ENCODE results near the gene PLXNB1. TPM values are rescaled to one million over a fixed set of nuclear protein-coding genes. Genes with fewer than 3 reads are reported as not detected.
A peak's percentile ranks its signal among the peaks of the same experiment; 100 is the strongest.

Gene PLXNB1
- total RNA-seq, 5 donors from 2014 or later (not counting 1 experiment from before 2014, with no cell fraction given) = 2.5 to 6.9 (median 5.9) TPM

DNA sequence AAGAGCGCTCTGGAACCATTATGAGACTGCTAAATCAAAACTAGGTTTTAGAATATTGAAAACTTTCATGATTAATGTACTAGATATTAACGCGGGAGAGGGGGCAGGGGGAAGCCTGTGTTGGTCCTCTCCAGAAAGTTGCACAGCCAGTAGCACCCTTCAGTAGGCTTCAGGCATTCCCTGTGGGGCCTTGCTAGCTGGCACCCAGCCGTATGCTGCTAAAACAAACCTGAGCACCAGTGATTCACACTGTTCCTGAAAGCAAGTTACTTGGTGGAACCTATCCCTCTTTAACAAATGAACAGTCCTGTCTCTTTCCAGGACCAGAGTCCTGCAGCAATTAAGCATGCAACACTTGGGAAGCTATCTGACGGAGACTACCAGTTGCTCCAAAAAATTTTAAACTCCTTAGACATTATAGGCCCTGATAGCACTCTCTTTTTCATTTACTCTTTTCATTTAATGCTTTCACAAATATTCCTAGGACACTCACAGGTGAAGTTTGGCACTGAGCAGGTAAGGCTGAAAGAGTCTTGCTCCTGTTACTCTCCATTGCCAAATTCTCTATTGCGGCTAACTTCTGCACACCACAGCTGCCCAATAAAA is 15.5 kb upstream of the PLXNB1 start:
- ChIA-PET CTCF (interaction anchor here (0.6 to 2.4 kb wide), 4 partner anchors 9 to 44 kb away, joined by 4 to 27 read pairs (median 5); no protein-coding TSS in a partner anchor), POLR2A (interaction anchor here in 1 of 2 donors (0.6 kb wide), 1 partner anchor 9 kb away, joined by 3 read pairs; no protein-coding TSS in a partner anchor)
- Histone ChIP-seq H3K36me3 (ENCODE audit: control insufficient read depth in 2 of 2, extremely low read depth in 1 of 2, insufficient read depth in 1 of 2, low read length in 1 of 2) (peaks cover 5 to 34% of the 10 kb centered on the region in 2 donors), H3K4me3 (ENCODE audit: control insufficient read depth in 1 of 2, extremely low read depth in 1 of 2, low read length in 1 of 2) (no peak overlapping the region), H3K27ac (ENCODE audit: low read length) (peak overlapping the region; percentile 34), H3K9me3 (no peaks in the 10 kb centered on the region), H3K4me1 (ENCODE audit: control insufficient read depth in 1 of 2, extremely low read depth in 1 of 2, insufficient read depth in 2 of 2, low read length in 2 of 2) (peaks cover 23 to 42% of the 10 kb centered on the region in 2 experiments), H3K27me3 (replicated peaks in 1 of 2; ENCODE audit: control insufficient read depth in 2 of 2, extremely low read depth in 1 of 2, insufficient read depth in 2 of 2, low read length in 1 of 2) (no peaks in the 10 kb centered on the region)
- ATAC-seq (replicated peaks in 1 of 4) (no peak), DNase-seq (no peak)
- H3K9me3 Mint-ChIP-seq = no peaks in the 10 kb centered on the region
- H3K27me3 Mint-ChIP-seq = no peaks in the 10 kb centered on the region
- 82% methylated on average over 4 of the region's 6 CpGs for WGBS (ENCODE audit: insufficient coverage)
- H3K36me3 Mint-ChIP-seq = peaks cover 10% of the 10 kb centered on the region
- H3K27ac Mint-ChIP-seq = peak overlapping the region; percentile 85 to 86
- peaks cover 44 to 52% (median 52%) of the 10 kb centered on the region in 3 donors for H3K4me1 Mint-ChIP-seq
- H3K4me3 Mint-ChIP-seq = peak overlapping the region; percentile 76 to 97 (median 84)

- ChIA-PET POLR2A (interaction anchor here (0.7 kb wide), 3 partner anchors 116 to 1440 kb away, joined by 4 to 16 read pairs (median 6); no protein-coding TSS in a partner anchor), CTCF (interaction anchor here in 1 of 2 donors (0.7 kb wide), 1 partner anchor 40 kb away, joined by 5 read pairs; no protein-coding TSS in a partner anchor)
- Histone ChIP-seq H3K4me1 (ENCODE audit: control insufficient read depth in 1 of 2, extremely low read depth in 1 of 2, insufficient read depth in 2 of 2, low read length in 2 of 2) (peaks cover 20 to 46% of the 10 kb centered on the region in 2 experiments), H3K27ac (ENCODE audit: low read length) (peak overlapping the region; percentile 93), H3K4me3 (ENCODE audit: control insufficient read depth in 1 of 2, extremely low read depth in 1 of 2, low read length in 1 of 2) (peak overlapping the region in 1 of 2 donors; percentile 90), H3K9me3 (no peaks in the 10 kb centered on the region), H3K27me3 (replicated peaks in 1 of 2; ENCODE audit: control insufficient read depth in 2 of 2, extremely low read depth in 1 of 2, insufficient read depth in 2 of 2, low read length in 1 of 2) (no peaks in the 10 kb centered on the region), H3K36me3 (ENCODE audit: control insufficient read depth in 2 of 2, extremely low read depth in 1 of 2, insufficient read depth in 1 of 2, low read length in 1 of 2) (peaks cover 5 to 34% of the 10 kb centered on the region in 2 donors)
- H3K9me3 Mint-ChIP-seq = no peaks in the 10 kb centered on the region
- H3K36me3 Mint-ChIP-seq = peaks cover 10% of the 10 kb centered on the region
- peaks cover 38 to 53% (median 47%) of the 10 kb centered on the region in 3 donors for H3K4me1 Mint-ChIP-seq
- H3K4me3 Mint-ChIP-seq = peak overlapping the region; percentile 81 to 96 (median 89)
- peak overlapping the region; percentile 98 to 99 for H3K27ac Mint-ChIP-seq
- no peak for DNase-seq
- H3K27me3 Mint-ChIP-seq = no peaks in the 10 kb centered on the region
- WGBS (ENCODE audit: insufficient coverage) = 74% methylated on average over 3 of the region's 6 CpGs
- no peak for ATAC-seq (replicated peaks in 1 of 4)
These were observed 12.1 kb upstream of the PLXNB1 start for GRCh38 chr3:48441940-48442339.

DNA sequence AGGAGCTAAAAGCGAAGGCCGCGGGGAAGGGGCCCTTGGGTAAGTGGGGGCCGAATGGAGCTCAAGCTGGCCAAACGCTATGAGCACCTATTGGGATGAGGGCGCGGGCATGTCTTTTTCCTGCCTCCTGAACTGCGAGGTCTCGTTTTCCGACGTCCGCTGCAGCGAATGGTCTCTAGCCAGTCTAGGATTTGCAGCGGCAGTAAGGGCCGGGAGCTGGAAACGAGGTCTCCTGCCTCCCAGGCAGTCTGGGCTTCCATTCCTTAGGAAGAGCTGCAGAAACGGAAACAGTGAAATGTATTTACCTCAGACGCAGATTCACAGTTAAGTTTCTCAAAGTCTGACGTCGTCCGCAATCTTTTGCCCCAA is 10.7 kb upstream of the PLXNB1 start:
- Histone ChIP-seq H3K9me3 (no peaks in the 10 kb centered on the region), H3K27ac (ENCODE audit: low read length) (peak overlapping the region; percentile 93), H3K36me3 (ENCODE audit: control insufficient read depth in 2 of 2, extremely low read depth in 1 of 2, insufficient read depth in 1 of 2, low read length in 1 of 2) (peaks cover 5 to 34% of the 10 kb centered on the region in 2 donors), H3K27me3 (replicated peaks in 1 of 2; ENCODE audit: control insufficient read depth in 2 of 2, extremely low read depth in 1 of 2, insufficient read depth in 2 of 2, low read length in 1 of 2) (no peaks in the 10 kb centered on the region), H3K4me3 (ENCODE audit: control insufficient read depth in 1 of 2, extremely low read depth in 1 of 2, low read length in 1 of 2) (peak overlapping the region; percentile 80 to 90), H3K4me1 (ENCODE audit: control insufficient read depth in 1 of 2, extremely low read depth in 1 of 2, insufficient read depth in 2 of 2, low read length in 2 of 2) (peaks cover 12 to 47% of the 10 kb centered on the region in 2 experiments)
- peaks cover 28 to 42% (median 36%) of the 10 kb centered on the region in 3 donors for H3K4me1 Mint-ChIP-seq
- H3K27me3 Mint-ChIP-seq = no peaks in the 10 kb centered on the region
- peak overlapping the region; percentile 81 to 96 (median 89) for H3K4me3 Mint-ChIP-seq
- H3K27ac Mint-ChIP-seq = peak overlapping the region; percentile 98 to 99
- POLR2A ChIA-PET = interaction anchor here (0.7 to 1.9 kb wide), 3 partner anchors 26 to 172 kb away, joined by 3 to 10 read pairs (median 4); no protein-coding TSS in a partner anchor
- ATAC-seq (replicated peaks in 1 of 4) (peak; percentile 2 to 6 (median 4)), DNase-seq (peak in 2 of 35 experiments; percentile 15 to 47)
- under 1% methylated on average over 18 of the region's 21 CpGs for WGBS (ENCODE audit: insufficient coverage)
- H3K9me3 Mint-ChIP-seq = no peaks in the 10 kb centered on the region
- CTCF ChIA-PET = interaction anchor here (1.2 to 2.1 kb wide), 4 partner anchors 40 to 172 kb away, joined by 5 to 16 read pairs (median 6); partner anchors contain the start of gene PFKFB4 (in 1 of the 2)
- H3K36me3 Mint-ChIP-seq = peaks cover 10% of the 10 kb centered on the region

GRCh38 chr3:48439820-48440589 is 10.1 kb upstream of the PLXNB1 start, which contains the start of the genes CCDC51 and TMA7:
TSS of gene CCDC51 (minus strand) at chr3:48440119. CDS start at chr3:48435128, 4,991 bp downstream.
TSS of gene TMA7 (plus strand) at chr3:48440257. CDS start at chr3:48440297, 40 bp downstream.
- peak; percentile 94 to 97 (median 95) for ATAC-seq (replicated peaks in 1 of 4)
- no peaks in the 10 kb centered on the region for H3K27me3 ChIP-seq (replicated peaks in 1 of 2; ENCODE audit: control insufficient read depth in 2 of 2, extremely low read depth in 1 of 2, insufficient read depth in 2 of 2, low read length in 1 of 2)
- peak within 1 kb of the TSS; percentile 81 to 96 (median 89) for H3K4me3 Mint-ChIP-seq
- peak; percentile 92 to 99 (median 97) for DNase-seq
- H3K27ac Mint-ChIP-seq = peak within 1 kb of the TSS; percentile 98 to 99
- POLR2A ChIA-PET = interaction anchor here (0.5 to 1.9 kb wide), 8 partner anchors 14 to 250 kb away, joined by 3 to 10 read pairs (median 4); partner anchors contain the start of gene PFKFB4 (in 1 of the 2)
- H3K4me1 ChIP-seq (ENCODE audit: control insufficient read depth in 1 of 2, extremely low read depth in 1 of 2, insufficient read depth in 2 of 2, low read length in 2 of 2) = peaks cover 12 to 49% of the 10 kb centered on the region in 2 experiments
- peaks cover 28 to 40% (median 37%) of the 10 kb centered on the region in 3 donors for H3K4me1 Mint-ChIP-seq
- peak within 1 kb of the TSS; percentile 80 to 90 for H3K4me3 ChIP-seq (ENCODE audit: control insufficient read depth in 1 of 2, extremely low read depth in 1 of 2, low read length in 1 of 2)
- WGBS (ENCODE audit: insufficient coverage) = under 1% methylated on average over 54 of the region's 54 CpGs
- CTCF ChIA-PET = interaction anchor here (0.7 to 2.1 kb wide), 10 partner anchors 18 to 352 kb away, joined by 3 to 16 read pairs (median 5); partner anchors contain the start of gene PFKFB4 (in 1 of the 2)
- peaks cover 5 to 34% of the 10 kb centered on the region in 2 donors for H3K36me3 ChIP-seq (ENCODE audit: control insufficient read depth in 2 of 2, extremely low read depth in 1 of 2, insufficient read depth in 1 of 2, low read length in 1 of 2)
- peak within 1 kb of the TSS; percentile 93 for H3K27ac ChIP-seq (ENCODE audit: low read length)
- H3K9me3 Mint-ChIP-seq = no peaks in the 10 kb centered on the region
- no peaks in the 10 kb centered on the region for H3K27me3 Mint-ChIP-seq
- H3K36me3 Mint-ChIP-seq = peaks cover 10% of the 10 kb centered on the region
- H3K9me3 ChIP-seq = no peaks in the 10 kb centered on the region

DNA sequence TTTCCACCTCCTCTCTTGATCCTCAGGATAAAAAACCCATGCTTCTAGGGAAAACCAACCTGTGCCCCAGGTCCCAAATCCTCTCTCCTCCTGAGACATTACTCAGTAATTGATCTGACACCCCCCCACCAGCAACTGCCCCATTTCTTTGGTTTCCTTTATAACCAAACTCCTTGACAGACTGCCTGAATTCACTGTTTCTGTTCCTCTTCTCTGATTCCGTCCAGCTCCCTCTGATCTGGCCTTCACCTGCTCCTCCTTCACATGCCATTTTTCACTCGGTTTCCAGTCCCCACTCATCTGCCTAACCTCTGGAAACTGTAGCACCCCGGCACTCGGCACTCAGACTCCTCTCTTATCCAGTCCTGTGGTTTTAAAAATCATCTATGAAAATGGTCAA is 7.9 kb upstream of the PLXNB1 start:
- WGBS (ENCODE audit: insufficient coverage) = 89% methylated on average over 1 of the region's 4 CpGs
- peaks cover 12 to 56% of the 10 kb centered on the region in 2 experiments for H3K4me1 ChIP-seq (ENCODE audit: control insufficient read depth in 1 of 2, extremely low read depth in 1 of 2, insufficient read depth in 2 of 2, low read length in 2 of 2)
- peaks cover 8% of the 10 kb centered on the region for H3K36me3 Mint-ChIP-seq
- DNase-seq = no peak
- no peaks in the 10 kb centered on the region for H3K9me3 ChIP-seq
- ChIA-PET POLR2A (interaction anchor here in 1 of 2 donors (0.7 kb wide), 1 partner anchor 234 kb away, joined by 4 read pairs; no protein-coding TSS in a partner anchor), CTCF (interaction anchor here in 1 of 2 donors (2.7 to 3.0 kb wide), 2 partner anchors 37 to 161 kb away, joined by 15 to 113 read pairs; no protein-coding TSS in a partner anchor)
- H3K9me3 Mint-ChIP-seq = no peaks in the 10 kb centered on the region
- peak overlapping the region in 1 of 2 donors; percentile 17 for H3K27ac Mint-ChIP-seq
- peaks cover 38 to 47% (median 42%) of the 10 kb centered on the region in 3 donors for H3K4me1 Mint-ChIP-seq
- H3K27me3 ChIP-seq (replicated peaks in 1 of 2; ENCODE audit: control insufficient read depth in 2 of 2, extremely low read depth in 1 of 2, insufficient read depth in 2 of 2, low read length in 1 of 2) = no peaks in the 10 kb centered on the region
- no peak overlapping the region for H3K4me3 ChIP-seq (ENCODE audit: control insufficient read depth in 1 of 2, extremely low read depth in 1 of 2, low read length in 1 of 2)
- no peaks in the 10 kb centered on the region for H3K27me3 Mint-ChIP-seq
- H3K4me3 Mint-ChIP-seq = no peak overlapping the region
- H3K27ac ChIP-seq (ENCODE audit: low read length) = no peak overlapping the region
- H3K36me3 ChIP-seq (ENCODE audit: control insufficient read depth in 2 of 2, extremely low read depth in 1 of 2, insufficient read depth in 1 of 2, low read length in 1 of 2) = peaks cover 7 to 21% of the 10 kb centered on the region in 2 donors
- no peak for ATAC-seq (replicated peaks in 1 of 4)

All from T-cell (primary cell).